ENCODE data around the gene CFH.
"Not testable (repeated sequence)": the region's sequence is repeated elsewhere in the genome, so short reads cannot be mapped to it uniquely, and the experiment has no call there.

Gene CFH

GRCh38 chr1:196743244-196743643, 91.4 kb downstream of the CFH start:
- not testable (repeated sequence) for DNase-seq (ENCODE audit: low spot score); FAIRE-seq

DNA sequence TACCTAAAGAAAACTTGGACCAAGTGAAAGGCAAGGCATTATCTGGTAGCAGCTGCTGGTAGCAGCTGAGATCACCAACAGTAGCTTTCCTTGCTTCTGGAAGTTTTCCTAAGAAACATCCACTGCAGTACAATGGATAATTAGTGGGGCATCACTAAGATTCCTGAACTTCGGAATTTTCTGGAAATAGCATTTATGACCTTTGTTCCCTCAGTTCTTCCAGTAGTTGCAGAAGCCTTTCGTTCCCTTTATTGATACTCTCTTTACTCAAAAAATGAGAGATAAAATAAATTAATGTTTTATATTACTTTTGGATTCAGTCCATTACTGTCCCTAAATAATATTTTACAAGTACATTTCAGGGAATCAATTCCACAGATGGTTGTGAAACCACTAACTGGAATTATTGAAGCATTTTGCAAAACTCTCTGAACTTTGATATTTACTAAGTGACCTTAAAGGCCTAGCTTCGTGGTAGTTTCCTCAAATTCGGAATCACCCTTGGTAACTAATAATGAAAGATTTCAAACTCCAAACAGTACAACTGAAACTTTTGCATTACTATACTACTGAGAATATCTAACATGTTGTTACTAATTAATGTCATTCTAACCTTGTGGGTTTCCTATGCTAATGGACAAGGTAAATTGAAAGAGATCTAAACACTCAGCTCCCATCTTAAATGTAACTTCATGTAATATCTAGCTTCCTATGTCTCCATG, 113.3 kb downstream of the CFH start:
- not testable (repeated sequence) for FAIRE-seq; DNase-seq (ENCODE audit: low spot score)

DNA sequence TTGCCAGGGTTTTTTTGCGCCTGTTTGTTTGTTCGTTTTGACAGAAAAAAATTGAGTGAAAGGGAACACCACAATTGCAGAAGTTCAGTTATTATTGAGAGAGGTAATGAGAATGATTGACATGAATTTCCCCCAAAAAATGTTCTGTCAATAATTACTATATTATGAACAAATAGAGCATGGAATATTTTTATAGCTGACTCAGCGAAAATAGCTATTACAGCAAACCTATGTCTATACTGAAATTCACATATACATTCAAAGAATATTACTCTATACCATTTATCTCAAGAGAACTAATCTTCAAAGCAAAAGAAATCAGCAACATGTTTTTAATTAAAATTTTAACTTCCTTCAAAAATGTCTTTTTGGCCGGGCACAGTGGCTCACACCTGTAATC, 118.0 kb downstream of the CFH start:
- not testable (repeated sequence) for FAIRE-seq; DNase-seq (ENCODE audit: low spot score)

- FAIRE-seq: no peak
- no peak for DNase-seq (ENCODE audit: low spot score)
Observed at GRCh38 chr1:196773713-196774112, 121.9 kb downstream of the CFH start.

GRCh38 chr1:196774175-196774574, 122.3 kb downstream of the CFH start:
- no peak for FAIRE-seq
- DNase-seq (ENCODE audit: low spot score): no peak

GRCh38 chr1:196774603-196775002, 122.8 kb downstream of the CFH start, which contains the start of gene CFHR3:
Gene CFHR3 (plus strand): TSS chr1:196774840. CDS start chr1:196774887, 47 bp downstream.
- FAIRE-seq (no peak), DNase-seq (ENCODE audit: low spot score) (no peak)

GRCh38 chr1:196777603-196778002, 125.8 kb downstream of the CFH start:
- DNase-seq (ENCODE audit: low spot score) (no peak), FAIRE-seq (no peak)

DNA sequence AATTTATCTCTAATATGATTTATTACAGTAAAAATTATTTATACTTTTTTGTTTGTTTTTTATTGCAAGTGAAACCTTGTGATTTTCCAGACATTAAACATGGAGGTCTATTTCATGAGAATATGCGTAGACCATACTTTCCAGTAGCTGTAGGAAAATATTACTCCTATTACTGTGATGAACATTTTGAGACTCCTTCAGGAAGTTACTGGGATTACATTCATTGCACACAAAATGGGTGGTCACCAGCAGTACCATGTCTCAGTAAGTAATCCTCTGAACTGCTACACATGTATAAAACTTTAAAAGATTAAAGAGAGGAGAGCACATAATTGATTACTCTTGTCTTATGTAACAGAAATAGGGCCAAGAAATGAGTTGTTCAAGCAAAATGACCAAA, 127.2 kb downstream of the CFH start:
- FAIRE-seq (no peak), DNase-seq (ENCODE audit: low spot score) (no peak)

DNA sequence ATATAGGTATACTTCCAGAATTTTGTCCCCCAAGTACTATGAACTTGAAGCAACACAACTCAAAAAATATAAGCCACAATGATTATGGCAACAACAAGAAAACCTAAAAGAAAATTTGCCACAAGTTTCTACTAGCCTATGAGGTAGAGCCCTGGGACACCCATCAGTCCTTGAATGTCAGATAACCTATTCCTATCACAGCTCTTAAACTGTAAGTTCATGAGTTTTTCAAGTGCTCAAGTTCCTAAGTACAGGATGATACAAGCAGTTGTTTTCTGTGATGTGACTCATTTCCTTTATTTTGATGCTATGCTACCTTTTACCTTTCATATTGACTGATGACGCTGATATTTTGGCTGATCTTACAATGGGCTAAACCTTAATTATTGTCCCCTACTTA, 139.4 kb downstream of the CFH start:
- DNase-seq (ENCODE audit: low spot score); FAIRE-seq: not testable (repeated sequence)

- not testable (repeated sequence) for DNase-seq (ENCODE audit: low spot score); FAIRE-seq
Observed at GRCh38 chr1:196794103-196794502, 142.3 kb downstream of the CFH start.
